Left cardiac atrium (tissue), 4 donors: ENCODE measurements around the gene SSC5D. TPM values are rescaled to one million over a fixed set of nuclear protein-coding genes. Genes with fewer than 3 reads are reported as not detected.
"Not testable (repeated sequence)": the region's sequence is repeated elsewhere in the genome, so short reads cannot be mapped to it uniquely, and the experiment has no call there.

Experiments
- ATAC-seq, 2 donors: fragments of 200-7000 bp; cut with Tn5 transposase; one replicate each; pipeline ENCODE4 v1.9.1; 2020; ENCODE audit warnings: mild to moderate bottlenecking in 2 of 2, moderate library complexity in 2 of 2
- DNase-seq: peaks from one replicate; pipeline ENCODE4 v3.0.0-alpha.2; 2020
- intact Hi-C, 2 donors: fragments of 100-400 bp; cut with DNase I; formaldehyde crosslinking; loops; one replicate each; pipeline versions ENCODE4 v1.14.1 to v1.15.1; 2022 to 2023
- total RNA-seq, 2 donors: library from RNA; stranded (reverse); fragmentation: NEBNext Ultra II Directional; extraction: Animal tissue kit (Norgen Biotek cat#: 25700); gene quantifications; one replicate each; pipeline ENCODE4 v1.2.1, GENCODE V29; 2021
- donor health status: DM: no; HTN: yes; CAD: no.
- donor health status: DM: no; HTN: yes; CAD: no; lungs with severe emphysema.
- donor health status: DM: yes; HTN: yes; CAD: no.
- donor health status: Dilated cardiomyopathy.

The SSC5D gene
- total RNA-seq, 2 donors from 2014 or later = 5.7 to 6.7 TPM

DNA sequence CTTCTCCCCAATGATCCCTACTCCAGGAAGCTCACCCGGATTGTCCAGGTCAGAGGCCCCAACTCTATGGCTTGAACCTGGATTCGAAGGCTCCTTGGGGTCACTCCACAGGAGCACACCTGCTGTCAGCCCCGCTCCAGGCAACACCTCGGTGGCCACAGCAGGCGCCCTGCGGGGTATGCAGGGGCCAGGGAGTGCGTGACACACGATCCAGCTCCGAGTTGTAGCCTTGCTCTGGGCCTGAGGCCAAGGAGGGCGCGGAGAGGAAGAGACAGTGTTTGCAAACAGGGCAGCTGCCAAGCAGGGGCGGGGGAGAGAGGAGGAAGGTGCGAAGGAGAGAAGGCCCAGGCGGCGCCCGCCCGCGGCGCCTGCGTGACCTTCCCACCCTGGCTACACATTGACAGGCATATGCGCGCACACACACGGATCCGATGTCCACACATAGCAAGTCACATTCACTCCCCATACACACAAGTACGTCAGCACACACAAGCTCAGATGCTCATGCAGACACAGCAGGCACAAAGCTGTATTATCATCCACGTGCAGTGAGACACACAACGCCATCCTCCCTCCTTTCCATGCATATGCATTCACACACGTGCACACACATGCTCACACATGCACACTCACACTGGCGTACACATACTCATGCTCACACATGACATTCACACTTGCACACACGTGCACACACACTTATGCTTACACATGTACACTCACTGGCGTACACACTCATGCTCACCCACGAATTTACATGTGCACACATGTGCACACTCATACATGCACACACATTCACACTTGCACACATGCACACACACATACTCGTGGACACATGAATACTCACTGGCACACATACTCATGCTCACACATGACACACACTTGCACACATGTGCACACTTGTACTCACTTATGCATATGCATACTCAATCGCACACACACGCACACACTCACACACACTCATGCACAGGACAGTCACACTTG is 38.3 kb downstream of the SSC5D start:
- intact Hi-C loops = no loop called here

DNA sequence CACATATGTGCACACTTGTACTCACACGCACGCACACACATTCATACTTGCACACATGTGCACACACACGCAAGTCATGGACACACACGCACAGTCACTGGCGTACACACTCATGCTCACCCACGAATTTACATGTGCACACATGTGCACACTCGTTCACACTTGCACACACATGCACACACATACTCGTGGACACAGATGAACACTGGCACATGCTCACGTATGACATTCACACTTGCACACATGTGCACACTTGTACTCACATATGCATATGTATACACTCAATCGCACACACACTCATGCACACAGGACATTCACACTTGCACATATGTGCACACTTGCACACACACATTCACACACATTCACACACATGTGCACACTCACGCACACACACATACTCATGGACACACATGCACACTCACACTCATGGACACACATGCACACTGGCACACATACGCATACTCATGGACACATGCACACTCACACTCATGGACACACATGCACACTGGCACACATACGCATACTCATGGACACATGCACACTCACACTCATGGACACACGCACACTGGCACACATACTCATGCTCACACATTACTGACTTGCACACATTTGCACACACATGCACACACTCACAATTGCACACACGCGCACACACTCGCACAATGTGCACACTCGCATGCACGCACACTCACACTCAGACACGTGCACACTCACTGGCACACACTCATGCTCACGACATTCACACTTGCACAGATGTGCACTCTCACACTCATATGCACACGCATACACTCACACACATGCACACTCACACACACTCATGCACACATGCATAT is 39.2 kb downstream of the SSC5D start:
- ATAC-seq (no peak), DNase-seq (no peak)
- intact Hi-C loops = no loop called here

More for the DNA sequence above, 38.3 kb downstream of the SSC5D start:
- peak; percentile 76 to 89 for ATAC-seq
- peak; percentile 89 for DNase-seq

DNA sequence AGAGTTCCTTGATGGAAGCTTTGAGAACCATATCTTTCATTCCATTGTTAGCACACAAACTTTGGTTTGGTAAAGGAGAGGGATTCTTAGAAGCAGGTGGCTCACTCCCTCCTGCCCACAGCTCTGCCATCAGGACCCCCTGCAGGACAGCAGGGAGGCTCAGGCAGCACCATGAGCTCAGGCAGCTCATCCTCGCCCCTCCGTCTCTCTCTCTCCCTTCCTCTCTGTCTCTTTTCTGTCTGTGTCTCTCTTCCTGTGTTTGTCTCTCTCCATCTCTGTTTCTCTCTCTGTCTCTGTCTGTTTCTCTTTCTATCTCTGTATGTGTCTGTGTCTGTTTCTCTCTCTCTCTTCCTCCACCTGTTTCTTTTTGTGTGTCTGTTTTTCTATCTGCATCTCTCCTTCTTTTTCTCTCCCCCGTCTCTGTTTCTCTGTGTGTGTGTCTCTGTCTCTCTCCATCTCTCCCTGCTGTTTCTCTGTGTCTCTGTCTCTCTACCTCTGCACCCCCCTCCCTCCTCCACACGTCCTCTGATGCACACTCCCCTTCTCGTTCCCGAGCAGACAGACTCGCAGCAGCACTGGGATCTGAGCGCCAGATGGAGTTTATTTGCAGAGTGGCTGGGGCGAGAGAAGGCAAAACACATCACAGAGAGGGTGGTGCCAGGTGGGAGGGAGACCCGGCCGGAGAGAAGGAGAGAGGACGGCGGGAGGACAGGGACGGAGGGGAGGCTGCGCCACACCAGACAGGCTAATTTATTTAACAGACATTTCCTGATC is 40.0 kb downstream of the SSC5D start:
- intact Hi-C loops = no loop called here
- DNase-seq (no peak), ATAC-seq (no peak)

- intact Hi-C loops = no loop called here
- no peak for DNase-seq
- no peak for ATAC-seq
Observed at GRCh38 chr19:55529636-55530234, 41.5 kb downstream of the SSC5D start.

GRCh38 chr19:55530996-55531395 is 42.8 kb downstream of the SSC5D start:
- DNase-seq = no peak
- ATAC-seq = no peak
- intact Hi-C loops = no loop called here

- DNase-seq, ATAC-seq, intact Hi-C loops: not testable (repeated sequence)
Observed at GRCh38 chr19:55534280-55534679, 46.0 kb downstream of the SSC5D start.

DNA sequence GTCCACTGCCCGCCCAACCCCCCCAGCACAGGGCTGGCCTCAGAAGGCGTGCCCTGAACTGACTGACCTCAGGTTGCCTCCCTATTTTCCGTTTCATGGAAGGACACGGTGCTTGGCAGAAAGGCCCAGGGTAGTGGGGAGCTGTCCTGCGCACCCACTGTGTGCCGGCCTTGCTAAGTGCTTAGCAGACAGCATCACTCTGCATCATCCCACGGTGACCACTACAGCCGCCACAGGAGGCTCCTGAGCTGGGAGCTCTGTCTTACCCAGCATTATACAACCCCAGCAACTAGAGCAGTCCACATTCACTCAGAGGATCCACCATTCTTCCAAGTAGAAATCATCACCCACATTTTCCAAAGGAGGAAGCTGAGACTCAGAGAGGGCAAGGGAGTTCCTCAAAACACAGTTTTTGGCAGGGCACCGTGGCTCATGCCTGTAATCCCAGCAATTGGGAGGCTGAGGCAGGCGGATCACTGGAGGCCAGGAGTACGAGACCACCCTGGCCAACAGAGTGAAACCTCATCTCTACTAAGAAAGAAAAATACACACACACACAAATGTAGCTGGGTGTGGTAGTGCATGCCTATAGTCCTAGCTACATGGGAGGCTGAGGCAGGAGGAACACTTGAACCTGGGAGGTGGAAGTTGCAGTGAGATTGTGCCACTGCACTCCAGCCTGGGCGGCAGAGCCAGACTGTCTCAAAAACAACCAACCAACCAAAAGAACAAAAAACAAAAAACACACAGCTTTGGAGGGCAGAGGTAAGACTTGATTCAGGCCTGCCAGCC is 47.1 kb downstream of the SSC5D start:
- peak in 1 of 2 donors; percentile 25 for ATAC-seq
- no peak for DNase-seq

DNA sequence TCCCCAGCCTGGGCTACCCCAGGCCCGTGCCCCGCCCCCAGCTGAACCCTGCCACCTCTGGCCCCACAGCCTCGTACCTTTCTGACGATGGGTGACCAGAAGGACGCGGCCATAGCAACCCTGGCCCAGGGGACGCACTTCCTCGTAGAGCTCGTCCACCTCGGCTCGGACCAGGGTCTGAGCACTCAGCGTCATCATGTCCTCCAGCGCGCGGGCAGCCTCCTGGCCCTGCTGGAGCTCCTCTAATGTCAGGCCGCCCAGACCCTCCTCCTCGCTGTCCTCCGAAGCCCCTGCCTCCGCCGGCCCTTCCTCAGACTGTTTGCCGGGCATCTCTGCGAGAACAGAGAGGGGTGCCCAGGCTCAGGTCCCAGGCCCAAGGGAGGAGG is 47.7 kb downstream of the SSC5D start:
- no peak for DNase-seq
- ATAC-seq = peak; percentile 10 to 21
- intact Hi-C loops = no loop called here

More for the DNA sequence above, 47.1 kb downstream of the SSC5D start:
- intact Hi-C loops = no loop called here

DNA sequence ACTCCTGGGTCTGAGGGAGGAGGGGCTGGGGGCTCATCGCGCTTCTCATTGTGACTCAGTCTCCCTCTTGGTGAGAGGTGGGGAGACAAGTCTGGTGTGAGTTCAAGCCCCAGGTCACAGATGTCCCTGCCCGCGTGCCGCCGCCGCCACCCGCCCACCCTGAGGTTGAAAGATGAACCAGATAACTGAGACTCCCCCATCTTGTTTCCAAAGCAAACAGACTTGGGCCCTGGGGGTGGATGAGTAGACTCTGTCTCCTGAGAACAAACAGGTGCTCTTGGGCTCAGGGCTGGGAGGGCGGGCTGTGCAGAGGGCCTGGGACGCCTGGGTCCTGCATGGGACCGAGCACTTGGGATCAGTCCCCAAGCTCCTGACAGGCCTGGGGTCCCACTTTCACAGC is 48.1 kb downstream of the SSC5D start:
- DNase-seq (no peak), ATAC-seq (peak in 1 of 2 donors; percentile 13)
- intact Hi-C loops = no loop called here

GRCh38 chr19:55536951-55537740 is 48.9 kb downstream of the SSC5D start, which contains the start of gene SBK2:
SBK2 (minus strand) TSS chr19:55537133; CDS start chr19:55536294, 839 bp downstream.
- intact Hi-C loops = no loop called here
- ATAC-seq (peak; percentile 79 to 88), DNase-seq (peak; percentile 74)

DNA sequence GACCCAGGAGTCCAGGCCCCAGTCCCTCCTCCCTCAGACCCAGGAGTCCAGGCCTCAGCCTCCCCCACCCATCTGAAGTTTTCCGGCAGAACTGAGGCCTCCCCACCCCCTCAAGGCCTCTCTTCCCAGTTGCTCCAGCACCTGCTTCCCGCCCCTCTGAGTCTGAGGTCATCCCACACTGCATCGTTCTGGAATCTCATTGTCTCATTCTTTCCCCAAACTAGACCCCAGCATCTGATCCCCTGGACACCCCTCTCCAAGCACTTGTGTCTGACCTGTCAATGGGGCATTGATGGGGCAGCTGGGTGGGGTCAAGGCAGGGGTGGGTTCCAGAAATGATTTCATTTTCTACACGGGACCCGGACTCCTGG is 49.5 kb downstream of the SSC5D start:
- intact Hi-C loops = no loop called here
- DNase-seq = no peak
- no peak for ATAC-seq

- intact Hi-C loops = no loop called here
- DNase-seq = no peak
- ATAC-seq = no peak
Observed at GRCh38 chr19:55538132-55538531, 49.9 kb downstream of the SSC5D start.

- ATAC-seq = no peak
- intact Hi-C loops = no loop called here
Observed at GRCh38 chr19:55539090-55539984, 51.1 kb downstream of the SSC5D start.

GRCh38 chr19:55540619-55541018 is 52.4 kb downstream of the SSC5D start:
- no peak for DNase-seq
- ATAC-seq = no peak
- intact Hi-C loops = no loop called here

More at GRCh38 chr19:55539090-55539984, 51.1 kb downstream of the SSC5D start:
- no peak for DNase-seq

GRCh38 chr19:55541091-55541490 is 52.9 kb downstream of the SSC5D start:
- no peak for DNase-seq
- ATAC-seq = no peak
- intact Hi-C loops = no loop called here

GRCh38 chr19:55542292-55542855 is 54.1 kb downstream of the SSC5D start:
- ATAC-seq (no peak), DNase-seq (no peak)
- intact Hi-C loops = no loop called here
